ENCODE measurements around the gene ATP5ME. TPM values are rescaled to one million over a fixed set of nuclear protein-coding genes. Genes with fewer than 3 reads are reported as not detected.

ATP5ME gene
- total RNA-seq, 1 experiment from 2014 or later = 425 TPM

DNA sequence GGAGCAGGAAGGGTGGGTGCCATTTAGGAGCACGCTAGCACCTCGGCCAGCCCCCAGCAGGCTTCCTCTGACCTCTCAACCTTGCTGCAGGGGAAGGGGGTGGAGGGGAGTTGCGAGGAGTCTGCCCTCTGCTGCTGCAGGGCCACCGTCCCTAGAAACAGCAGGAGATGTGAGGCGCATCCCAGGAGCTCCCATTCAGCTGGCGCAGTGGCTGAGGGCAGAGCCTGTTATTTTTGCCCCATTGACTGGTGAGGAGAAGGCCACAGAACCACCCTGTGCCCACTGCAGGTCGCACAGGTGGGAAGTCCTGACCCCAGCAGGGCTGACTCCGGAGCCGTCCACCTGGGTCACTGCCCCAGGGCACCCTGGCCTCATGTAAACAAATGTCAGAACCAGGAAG, 40.7 kb downstream of the ATP5ME start:
- Histone ChIP-seq H3K27ac (ENCODE audit: insufficient read length, low read depth, low read length) (no peak overlapping the region), H3K56ac (ENCODE audit: insufficient read length, low read depth, low read length) (no peak overlapping the region), H2AFZ (ENCODE audit: low read length) (no peak overlapping the region), H3K79me1 (ENCODE audit: insufficient read depth, low read depth, low read length, poor library complexity, severe bottlenecking) (no peaks in the 10 kb centered on the region), H2AK5ac (ENCODE audit: insufficient read length, low read length) (no peak overlapping the region), H3K4me1 (ENCODE audit: insufficient read depth, low read length) (no peaks in the 10 kb centered on the region), H2BK15ac (ENCODE audit: low read depth, low read length) (no peak overlapping the region), H2BK5ac (ENCODE audit: insufficient read length, low read length) (no peak overlapping the region), H3K9me3 (ENCODE audit: control insufficient read depth, low read depth, low read length) (no peaks in the 10 kb centered on the region), H3K14ac (ENCODE audit: insufficient read depth, low read length) (no peak overlapping the region; the same call in 1 of the 2 replicates), H4K8ac (replicated peaks; ENCODE audit: insufficient read length, low read depth, low read length) (no peak overlapping the region), H4K5ac (ENCODE audit: insufficient read length, low read depth, low read length) (no peak overlapping the region), H2BK20ac (ENCODE audit: low read depth, low read length, poor library complexity, severe bottlenecking) (no peak overlapping the region), H3K9ac (ENCODE audit: extremely low read depth, insufficient read length, low read length) (no peak overlapping the region), H3K23ac (ENCODE audit: insufficient read length, low read depth, low read length) (no peak overlapping the region), H2BK120ac (ENCODE audit: low read depth, low read length, poor library complexity, severe bottlenecking) (no peak overlapping the region), H3K79me2 (ENCODE audit: insufficient read depth, low read length) (no peaks in the 10 kb centered on the region), H3K27me3 (ENCODE audit: insufficient read depth, low read length) (no peaks in the 10 kb centered on the region), H3K18ac (ENCODE audit: insufficient read length, low read depth, low read length) (no peak overlapping the region), H3T11ph (ENCODE audit: low read length) (no peak overlapping the region), H3K23me2 (ENCODE audit: insufficient read length, low read depth, low read length, poor library complexity, severe bottlenecking) (no peaks in the 10 kb centered on the region), H4K91ac (ENCODE audit: insufficient read length, low read depth, low read length) (no peak overlapping the region), H3K4ac (ENCODE audit: low read depth, low read length) (no peak overlapping the region), H3K4me2 (ENCODE audit: insufficient read depth, insufficient read length, low read length) (no peak overlapping the region), H2BK12ac (ENCODE audit: insufficient read length, low read depth, low read length) (no peak overlapping the region), H4K20me1 (ENCODE audit: control insufficient read depth, insufficient read depth, insufficient read length) (no peaks in the 10 kb centered on the region)
- Mint-ChIP-seq H3K4me3 (no peak overlapping the region), H3K27me3 (ENCODE audit: low read depth) (peaks cover 18% of the 10 kb centered on the region), H3K4me1 (0 out of 4 replicates have a peak, but pooled peaks cover 0 to 3% of the 10 kb centered on the region in 2 experiments), H3K36me3 (ENCODE audit: insufficient read depth in 1 of 3, low read depth in 3 of 3) (peaks cover 0 to 15% (median 13%) of the 10 kb centered on the region in 3 experiments; a peak in 5 of 7 replicates), H3K27ac (no peak overlapping the region), H3K9me3 (peaks cover 17 to 21% of the 10 kb centered on the region in 2 experiments)
- peak; percentile 24 for DNase-seq
- TF ChIP-seq, protein P1, sequence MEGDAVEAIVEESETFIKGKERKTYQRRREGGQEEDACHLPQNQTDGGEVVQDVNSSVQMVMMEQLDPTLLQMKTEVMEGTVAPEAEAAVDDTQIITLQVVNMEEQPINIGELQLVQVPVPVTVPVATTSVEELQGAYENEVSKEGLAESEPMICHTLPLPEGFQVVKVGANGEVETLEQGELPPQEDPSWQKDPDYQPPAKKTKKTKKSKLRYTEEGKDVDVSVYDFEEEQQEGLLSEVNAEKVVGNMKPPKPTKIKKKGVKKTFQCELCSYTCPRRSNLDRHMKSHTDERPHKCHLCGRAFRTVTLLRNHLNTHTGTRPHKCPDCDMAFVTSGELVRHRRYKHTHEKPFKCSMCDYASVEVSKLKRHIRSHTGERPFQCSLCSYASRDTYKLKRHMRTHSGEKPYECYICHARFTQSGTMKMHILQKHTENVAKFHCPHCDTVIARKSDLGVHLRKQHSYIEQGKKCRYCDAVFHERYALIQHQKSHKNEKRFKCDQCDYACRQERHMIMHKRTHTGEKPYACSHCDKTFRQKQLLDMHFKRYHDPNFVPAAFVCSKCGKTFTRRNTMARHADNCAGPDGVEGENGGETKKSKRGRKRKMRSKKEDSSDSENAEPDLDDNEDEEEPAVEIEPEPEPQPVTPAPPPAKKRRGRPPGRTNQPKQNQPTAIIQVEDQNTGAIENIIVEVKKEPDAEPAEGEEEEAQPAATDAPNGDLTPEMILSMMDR (conservative IDR thresholded peaks at IDR 0.05) = no peak
- no CpG with 5 or more reads among the region's 9 CpGs for WGBS (ENCODE audit: extremely low coverage, insufficient read length, low lambda C conversion rate)

All from H9 (cell line).